ENCODE measurements around the gene TUBB4B.
A peak's percentile ranks its signal among the peaks of the same experiment; 100 is the strongest.
"Not testable (repeated sequence)": the region's sequence is repeated elsewhere in the genome, so short reads cannot be mapped to it uniquely, and the experiment has no call there.

Gene TUBB4B

DNA sequence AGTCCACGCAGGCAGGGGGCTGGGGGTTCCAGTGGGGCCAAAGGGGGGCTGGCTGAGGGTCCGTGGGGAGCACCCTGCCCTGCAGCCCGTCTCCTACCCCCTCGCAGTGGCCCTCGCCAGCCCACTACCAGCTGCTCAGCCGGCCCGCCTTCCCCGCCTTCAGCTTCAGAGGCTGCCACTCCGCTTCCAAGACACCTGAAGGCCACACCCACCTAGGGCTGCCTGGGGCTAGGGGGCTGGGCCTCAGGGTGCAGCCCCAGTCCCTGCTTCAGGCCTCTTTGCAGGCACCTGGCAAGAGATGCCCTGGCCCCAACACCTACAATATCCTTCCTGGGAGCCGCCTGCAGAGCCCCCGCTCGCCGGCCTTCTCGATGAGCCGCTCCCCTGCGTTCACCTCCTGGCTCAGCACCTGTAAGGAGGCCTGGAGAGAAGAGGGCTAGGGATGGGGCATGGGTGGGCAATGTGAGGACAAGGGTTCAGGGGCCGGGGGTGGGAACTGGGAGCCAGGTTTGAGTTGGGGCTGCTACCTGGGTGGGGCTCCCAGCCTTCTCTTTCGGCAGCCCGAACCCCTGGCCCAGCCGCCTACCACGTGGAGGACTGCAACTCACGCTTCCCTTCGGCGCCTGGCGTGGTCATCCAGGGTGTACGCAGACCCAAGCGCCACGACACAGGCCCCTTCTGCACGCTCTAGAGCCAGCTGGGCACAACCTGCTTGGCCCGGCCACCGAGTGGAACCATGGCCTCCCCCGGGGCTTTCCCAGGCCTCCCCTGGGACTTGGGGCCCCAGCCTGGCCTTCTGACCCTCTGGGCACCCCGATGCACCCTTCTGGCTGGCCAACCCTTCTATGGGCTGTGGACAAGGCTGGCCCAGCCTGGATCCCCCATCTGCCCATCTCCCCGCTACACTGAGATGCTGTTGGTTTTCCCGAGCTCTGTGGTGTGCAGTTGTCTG is 11.7 kb downstream of the TUBB4B start:
- no peak for DNase-seq (ENCODE audit: low spot score)

DNA sequence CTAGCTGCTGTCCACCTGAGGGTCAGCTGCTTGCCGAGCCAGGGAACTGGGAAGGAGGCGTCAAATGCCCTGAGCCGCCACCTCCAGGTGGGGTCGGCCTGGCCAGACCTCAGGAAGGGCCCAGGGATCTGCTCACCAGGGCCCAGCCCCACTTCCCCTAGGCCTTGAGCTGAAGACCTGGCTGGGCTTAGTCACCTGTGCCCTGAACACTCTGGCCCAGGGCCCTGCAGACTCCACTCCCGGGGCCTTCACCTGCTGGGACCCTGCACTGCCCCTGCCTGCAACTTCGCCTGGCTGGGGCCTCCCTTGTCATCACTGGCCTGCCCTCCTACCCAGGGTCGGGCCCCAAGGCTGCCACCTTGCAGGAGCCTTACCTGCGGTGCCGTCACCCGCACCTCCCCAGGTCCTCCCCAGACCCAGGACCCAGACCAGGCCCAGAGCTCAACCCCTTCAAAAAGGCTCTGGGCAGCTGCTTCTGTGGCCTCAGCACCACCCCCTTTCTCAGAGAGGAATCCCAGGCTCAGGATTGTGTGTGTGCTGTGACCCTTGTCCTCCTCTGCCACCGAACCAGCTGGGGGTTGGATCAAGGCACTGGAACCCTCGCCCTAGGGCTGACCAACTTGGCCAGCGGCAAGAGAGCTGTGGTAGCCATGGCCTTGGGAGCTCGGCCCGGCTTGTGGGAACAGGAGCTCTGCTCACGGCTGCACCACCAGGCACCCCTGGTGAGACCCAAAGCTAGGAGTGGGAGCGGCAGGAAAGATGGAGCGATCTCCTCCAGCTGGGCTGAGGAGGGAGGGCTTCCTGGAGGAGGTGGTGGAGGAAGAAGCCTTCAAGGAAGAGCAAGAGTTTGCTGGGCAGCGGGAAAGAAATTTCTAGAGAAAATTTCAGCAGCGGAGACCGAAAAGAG is 12.9 kb downstream of the TUBB4B start:
- DNase-seq (ENCODE audit: low spot score), result no peak

- peak; percentile 81 for DNase-seq (ENCODE audit: low spot score)
Observed at GRCh38 chr9:137254624-137255447, 13.7 kb downstream of the TUBB4B start, which contains the start of gene NELFB. Gene NELFB (plus strand): TSS chr9:137255327.

- no peak for DNase-seq (ENCODE audit: low spot score)
Observed at GRCh38 chr9:137255448-137256114, 14.5 kb downstream of the TUBB4B start.

GRCh38 chr9:137256362-137256761 is 15.3 kb downstream of the TUBB4B start:
- DNase-seq (ENCODE audit: low spot score), result no peak

DNA sequence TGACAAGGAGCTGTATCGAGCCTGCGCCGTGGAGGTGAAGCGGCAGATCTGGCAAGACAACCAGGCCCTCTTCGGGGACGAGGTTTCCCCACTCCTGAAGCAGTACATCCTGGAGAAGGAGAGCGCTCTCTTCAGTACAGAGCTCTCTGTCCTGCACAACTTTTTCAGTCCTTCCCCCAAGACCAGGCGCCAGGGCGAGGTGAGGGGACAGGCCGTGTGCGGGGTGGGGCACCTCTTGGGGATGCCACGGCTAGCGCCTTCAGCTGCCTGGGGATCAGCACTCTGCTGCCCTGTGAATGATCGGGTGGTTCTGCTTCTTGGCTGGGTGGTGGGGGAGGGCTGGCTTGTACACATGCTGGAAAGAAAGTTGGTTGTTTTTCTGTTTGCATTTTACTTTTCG is 15.8 kb downstream of the TUBB4B start:
- no peak for DNase-seq (ENCODE audit: low spot score)

DNA sequence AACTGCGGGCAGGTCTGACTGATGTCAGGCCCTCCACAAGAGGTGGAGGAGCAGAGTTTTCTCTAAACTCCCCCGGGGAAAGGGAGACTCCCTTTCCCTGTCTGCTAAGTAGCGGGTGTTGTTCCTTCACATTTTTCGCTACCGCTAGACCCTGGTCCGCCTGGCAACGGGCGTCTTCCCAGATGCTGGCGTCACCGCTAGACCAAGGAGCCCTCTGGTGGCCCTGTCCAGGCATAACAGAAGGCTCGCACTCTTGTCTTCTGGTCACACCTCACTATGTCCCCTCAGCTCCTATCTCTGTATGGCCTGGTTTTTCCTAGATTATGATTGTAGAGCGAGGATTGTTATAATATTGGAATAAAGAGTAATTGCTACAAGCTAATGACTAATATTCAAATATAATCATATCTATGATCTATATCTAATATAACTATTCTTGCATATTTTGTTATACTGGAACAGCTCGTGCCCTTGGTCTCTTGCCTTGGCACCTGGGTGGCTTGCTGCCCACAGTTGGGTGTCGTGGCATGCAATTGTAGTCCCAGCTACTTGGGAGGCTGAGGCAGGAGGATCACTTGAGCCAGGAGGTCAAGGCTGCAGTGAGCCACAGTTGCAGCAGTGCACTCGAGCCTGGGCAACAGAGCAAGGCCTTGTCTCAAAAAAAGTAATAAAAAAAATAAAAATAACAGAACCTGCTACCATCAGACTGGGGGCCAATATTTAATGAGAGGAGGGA is 21.3 kb downstream of the TUBB4B start:
- DNase-seq (ENCODE audit: low spot score), result not testable (repeated sequence)

DNA sequence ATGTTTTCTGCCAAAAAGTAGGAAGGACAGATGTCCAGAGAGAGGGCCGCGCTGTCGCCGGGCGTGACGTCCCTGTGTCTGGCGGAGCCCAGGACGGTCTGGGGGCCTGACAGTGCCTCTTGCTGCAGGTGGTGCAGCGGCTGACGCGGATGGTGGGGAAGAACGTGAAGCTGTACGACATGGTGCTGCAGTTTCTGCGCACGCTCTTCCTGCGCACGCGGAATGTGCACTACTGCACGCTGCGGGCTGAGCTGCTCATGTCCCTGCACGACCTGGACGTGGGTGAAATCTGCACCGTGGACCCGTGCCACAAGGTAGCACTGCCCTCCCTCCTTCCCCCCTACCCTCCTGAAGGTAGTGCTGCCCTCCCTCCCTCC is 21.8 kb downstream of the TUBB4B start:
- no peak for DNase-seq (ENCODE audit: low spot score)

DNA sequence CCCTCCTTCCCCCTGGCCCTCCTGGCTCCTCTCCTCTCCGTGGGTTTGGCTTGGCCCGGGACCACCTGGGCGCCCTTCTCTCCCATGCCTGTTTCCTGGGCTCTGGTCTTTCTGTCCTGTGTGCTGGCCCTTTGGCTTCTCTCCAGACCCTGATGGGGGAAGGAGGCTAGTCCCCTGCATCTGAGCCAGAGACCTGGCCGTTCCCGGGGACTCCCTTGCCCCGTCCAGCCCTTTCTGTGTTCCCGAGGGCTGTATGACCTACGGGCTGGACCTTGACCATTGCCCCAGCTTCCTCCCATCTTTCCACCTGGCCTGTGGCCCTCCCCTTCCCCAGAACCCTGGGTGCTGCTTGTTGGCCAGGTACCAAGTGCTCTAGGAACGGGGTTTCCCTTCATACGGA is 22.4 kb downstream of the TUBB4B start:
- no peak for DNase-seq (ENCODE audit: low spot score)

GRCh38 chr9:137264067-137264466 is 23.0 kb downstream of the TUBB4B start:
- no peak for DNase-seq (ENCODE audit: low spot score)

DNA sequence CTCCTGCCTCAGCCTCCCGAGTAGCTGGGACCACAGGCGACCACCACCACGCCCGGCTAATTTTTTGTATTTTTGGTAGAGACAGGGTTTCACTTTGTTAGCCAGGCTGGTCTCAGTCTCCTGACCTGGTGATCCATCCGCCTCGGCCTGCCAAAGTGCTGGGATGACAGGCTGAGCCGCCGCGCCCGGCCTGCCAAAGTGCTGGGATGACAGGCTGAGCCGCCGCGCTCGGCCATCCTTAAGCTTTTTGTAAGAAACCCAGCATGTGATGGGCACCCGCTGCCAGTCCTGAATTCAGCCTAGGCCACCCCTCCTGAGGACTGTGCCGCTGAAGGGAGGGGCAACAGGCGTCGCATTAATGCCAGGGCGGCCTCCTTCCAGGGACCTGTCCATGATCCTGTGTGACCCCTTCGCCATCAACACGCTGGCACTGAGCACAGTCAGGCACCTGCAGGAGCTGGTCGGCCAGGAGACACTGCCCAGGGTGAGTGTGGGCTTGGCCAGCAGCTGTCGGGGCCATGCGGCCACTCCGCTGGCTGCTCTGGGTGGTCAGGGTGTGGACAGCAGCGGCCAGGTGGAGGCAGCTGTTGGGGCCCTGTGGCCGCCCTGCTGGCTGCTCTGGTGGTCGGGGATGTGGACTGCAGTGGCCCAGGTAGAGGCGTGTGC is 24.5 kb downstream of the TUBB4B start:
- no peak for DNase-seq (ENCODE audit: low spot score)

- DNase-seq (ENCODE audit: low spot score), result no peak
Observed at GRCh38 chr9:137266162-137266527, 25.1 kb downstream of the TUBB4B start.

DNA sequence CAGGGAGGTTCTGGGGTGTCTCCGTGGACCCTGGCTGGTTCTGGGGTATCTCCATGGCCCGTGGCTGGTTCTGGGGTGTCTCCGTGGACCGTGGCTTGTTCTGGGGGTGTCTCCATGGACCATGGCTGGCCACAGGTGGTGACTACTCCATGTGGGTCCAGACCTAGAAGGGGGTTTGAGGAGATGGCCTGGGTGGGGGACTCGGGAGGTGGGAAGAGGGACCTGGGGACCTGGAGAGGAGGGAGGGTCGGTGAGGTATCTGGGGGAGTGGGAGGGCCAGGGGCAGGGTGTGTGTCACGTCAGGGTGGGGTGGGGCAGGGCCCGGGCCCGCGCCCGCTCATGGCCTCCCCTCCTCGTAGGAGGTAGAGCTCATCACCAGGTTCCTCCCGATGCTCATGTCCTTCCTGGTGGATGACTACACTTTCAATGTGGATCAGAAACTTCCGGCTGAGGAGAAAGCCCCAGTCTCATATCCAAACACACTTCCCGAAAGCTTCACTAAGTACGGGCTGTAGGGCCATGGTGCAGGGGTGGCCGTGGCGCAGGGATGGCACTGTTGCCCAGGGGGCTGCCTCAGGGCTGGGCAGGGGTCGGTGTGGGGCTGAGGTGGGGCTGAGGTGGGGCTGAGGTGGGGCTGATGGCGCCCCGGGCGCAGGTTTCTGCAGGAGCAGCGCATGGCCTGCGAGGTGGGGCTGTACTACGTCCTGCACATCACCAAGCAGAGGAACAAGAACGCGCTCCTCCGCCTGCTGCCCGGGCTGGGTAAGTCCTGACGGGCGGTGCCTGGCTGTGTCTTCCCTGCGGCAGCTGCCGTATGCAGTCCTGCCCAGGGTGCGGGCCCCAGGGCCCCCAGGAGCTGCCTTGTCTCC is 25.7 kb downstream of the TUBB4B start:
- DNase-seq (ENCODE audit: low spot score), result no peak

DNA sequence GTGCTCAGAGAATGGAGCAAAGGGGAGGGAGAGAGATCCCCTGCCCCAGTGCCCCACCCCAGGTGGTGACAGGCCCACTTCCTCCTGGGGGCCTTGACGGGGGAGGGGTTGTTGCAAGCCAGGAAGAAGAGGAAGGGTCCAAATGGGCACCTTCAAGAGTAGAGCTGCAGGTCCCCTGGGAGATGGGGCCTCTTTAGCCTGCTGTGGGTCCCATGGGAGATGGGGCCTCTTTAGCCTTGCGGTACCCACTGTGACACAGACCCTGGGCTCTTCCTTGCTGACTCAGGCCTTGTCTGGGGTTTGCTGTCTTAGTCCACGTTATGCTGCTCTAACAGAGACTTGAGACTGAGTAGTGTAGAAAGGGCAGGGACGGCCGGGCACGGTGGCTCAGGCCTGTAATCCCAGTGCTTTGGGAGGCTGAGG is 26.9 kb downstream of the TUBB4B start:
- DNase-seq (ENCODE audit: low spot score), result no peak

DNA sequence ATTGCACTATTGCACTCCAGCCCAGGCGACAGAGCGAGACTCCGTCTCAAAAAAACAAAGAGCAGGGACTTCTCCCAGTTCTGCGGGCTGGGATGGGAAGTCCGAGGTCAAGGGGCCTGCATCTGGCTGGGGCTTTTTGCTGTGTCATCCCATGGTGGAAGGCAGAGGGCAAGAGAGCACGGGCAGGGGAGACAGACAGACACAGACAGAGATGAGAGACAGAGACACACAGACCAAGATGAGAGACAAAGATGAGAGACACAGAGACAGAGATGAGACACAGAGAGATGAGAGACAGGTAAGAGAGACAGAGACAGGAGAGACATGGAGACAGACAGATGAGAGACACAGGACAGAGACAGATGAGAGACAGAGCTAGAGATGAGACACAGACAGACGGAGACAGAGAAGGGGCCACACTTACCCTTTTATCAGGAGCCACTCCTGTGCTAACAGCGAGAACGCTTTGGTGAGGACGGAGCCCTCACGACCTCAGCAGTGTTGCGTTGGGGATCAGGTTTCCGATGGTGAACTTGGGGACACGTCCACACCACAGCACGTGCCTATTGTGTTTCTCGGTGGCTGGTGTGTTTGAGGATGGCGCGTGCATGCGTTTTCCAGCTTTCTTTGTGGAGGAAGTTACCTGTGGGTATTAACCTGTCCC is 27.6 kb downstream of the TUBB4B start:
- no peak for DNase-seq (ENCODE audit: low spot score)

DNA sequence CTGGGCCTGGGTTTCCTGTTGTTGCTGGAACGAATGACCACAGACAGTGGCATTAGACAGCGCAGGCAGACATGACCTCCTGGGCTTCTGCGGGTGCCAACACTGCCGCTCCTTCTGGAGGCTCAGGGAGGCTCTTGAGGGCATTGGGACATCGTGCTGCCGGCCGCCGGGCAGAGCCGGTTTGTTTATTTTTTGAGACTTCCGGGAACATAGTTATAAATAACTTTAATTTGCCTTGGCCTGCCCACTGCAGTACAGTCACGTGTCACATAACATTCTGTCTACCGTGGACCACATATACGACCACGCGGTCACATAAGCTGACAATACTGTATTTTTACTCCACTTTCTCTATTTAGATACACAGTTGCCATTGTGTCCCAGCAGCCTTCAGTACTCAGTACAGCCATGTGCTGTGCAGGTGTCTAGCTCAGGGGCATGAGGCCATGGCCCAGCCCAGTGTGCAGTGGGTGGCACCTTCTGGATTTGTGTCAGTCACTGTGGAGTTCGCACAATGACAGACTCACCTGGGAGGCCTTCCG is 28.2 kb downstream of the TUBB4B start:
- no peak for DNase-seq (ENCODE audit: low spot score)

DNA sequence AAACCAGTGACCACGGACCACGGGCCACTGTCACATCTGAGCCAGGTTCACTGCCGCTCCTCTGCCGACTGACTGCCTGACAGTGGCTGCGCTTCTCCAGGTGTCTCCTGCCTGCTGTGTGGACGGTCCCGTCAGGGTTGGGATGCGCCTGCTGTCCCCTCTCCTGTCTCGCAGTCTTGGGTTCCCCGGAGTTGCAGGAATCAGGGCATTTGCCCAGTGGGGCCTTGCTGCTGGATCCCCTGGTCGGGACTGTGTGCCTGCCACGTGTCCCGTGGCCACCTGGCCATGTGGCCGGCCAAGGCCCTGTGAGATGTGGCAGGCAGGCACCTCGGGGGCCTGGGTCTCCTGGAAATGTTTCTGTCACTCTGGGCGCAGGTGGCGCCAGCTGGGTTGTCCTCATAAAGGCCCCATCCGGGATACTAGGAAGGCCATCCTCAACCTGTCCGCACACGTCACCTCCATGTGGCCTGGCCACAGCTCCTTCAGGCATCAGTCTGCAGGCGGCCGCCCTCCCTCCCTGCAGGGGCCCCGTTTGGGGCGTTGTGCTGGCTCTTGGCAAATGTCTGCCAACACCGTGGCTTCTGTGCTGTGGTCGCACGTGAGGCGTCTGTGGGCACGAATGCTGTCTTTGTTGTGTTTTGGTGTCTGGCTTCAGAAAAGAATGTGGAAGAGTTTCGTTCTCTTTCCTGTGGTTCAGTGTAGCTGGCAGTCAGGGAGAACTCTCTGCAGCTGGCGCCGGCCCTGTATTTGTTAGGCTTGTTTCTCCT is 30.0 kb downstream of the TUBB4B start:
- DNase-seq (ENCODE audit: low spot score), result no peak

DNA sequence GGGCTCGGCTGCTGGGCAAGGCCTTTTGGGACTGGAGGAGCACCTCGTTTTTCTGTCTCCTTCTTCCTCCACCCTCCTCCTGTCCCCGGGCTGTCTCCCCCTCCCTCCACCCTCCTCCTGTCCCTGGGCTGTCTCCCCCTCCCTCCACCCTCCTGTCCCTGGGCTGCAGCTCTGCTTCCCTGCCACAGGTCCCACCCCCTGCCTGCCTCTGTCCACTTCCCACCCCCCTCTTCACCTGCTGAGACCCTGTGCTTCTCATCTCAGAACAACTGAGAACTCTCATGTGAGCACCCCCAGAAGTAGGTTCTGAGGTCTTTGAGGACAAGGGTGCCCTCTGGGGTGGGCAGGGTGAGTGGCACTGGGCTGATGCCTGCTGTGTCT is 30.6 kb downstream of the TUBB4B start:
- DNase-seq (ENCODE audit: low spot score), result no peak
